Stimulated activated CD8-positive, alpha-beta memory T cell treated with anti-CD3 and anti-CD28 coated beads, Interleukin-4, amount 100 ng/mL, for 1 hour (primary cell): Measurements from ENCODE around the gene CFAP99.
A peak's percentile ranks its signal among the peaks of the same experiment; 100 is the strongest.
"Not testable (repeated sequence)": the region's sequence is repeated elsewhere in the genome, so short reads cannot be mapped to it uniquely, and the experiment has no call there.

ENCODE experiments used
- DNase-seq, 2 donors: peaks; one replicate each; pipeline ENCODE4 v3.0.0-alpha.2; 2020; ENCODE audit warnings: low read depth in 2 of 2, low spot score in 1 of 2

Gene CFAP99

DNA sequence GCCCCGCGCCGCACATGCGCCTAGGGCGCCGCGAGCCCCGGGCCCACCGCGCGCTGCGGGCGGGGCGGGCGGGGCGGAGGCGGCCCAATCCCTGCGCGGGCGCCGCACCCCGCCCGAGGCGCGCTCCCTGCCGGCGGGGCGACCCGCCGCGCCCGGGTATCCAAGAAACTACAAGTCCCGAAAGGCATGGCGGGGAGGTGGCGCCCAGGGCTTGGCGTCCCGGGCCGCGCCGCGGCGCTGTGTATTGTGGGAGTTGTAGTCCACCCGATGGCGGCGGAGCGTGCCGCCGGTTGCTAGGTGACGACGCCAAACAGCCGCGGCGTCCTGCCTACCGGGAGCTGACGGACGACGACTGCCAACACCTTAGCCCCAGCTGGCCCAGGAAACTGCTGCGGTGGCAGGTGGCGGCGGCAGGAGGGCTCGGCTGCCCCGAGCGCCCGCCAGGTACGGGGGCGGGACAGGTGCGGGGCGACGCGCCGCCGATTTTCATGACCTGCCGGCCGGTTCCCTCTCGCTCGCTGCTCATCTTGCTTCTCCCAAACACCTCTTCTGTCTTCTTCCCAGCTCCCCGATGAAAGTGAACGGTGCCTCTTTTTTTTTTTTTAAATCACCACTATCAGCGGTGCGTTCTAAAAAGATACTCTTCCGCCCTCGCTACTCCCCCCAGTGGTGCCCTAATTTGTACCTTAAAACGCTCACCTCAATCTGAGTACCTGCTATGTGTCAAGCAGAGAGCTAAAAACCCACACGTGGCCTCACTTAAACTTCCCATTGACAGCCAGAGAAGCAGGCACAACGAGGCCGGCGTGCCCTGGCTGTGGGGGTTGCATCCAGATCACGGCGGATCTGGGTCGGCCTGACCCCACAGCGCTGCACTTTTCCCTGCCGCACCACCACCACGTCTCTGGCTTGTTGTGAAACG is at the start of gene CFAP99:
TSS of gene CFAP99 (plus strand) at position 306 of the 922 bp plus-strand sequence.
- peak; percentile 96 for DNase-seq

DNA sequence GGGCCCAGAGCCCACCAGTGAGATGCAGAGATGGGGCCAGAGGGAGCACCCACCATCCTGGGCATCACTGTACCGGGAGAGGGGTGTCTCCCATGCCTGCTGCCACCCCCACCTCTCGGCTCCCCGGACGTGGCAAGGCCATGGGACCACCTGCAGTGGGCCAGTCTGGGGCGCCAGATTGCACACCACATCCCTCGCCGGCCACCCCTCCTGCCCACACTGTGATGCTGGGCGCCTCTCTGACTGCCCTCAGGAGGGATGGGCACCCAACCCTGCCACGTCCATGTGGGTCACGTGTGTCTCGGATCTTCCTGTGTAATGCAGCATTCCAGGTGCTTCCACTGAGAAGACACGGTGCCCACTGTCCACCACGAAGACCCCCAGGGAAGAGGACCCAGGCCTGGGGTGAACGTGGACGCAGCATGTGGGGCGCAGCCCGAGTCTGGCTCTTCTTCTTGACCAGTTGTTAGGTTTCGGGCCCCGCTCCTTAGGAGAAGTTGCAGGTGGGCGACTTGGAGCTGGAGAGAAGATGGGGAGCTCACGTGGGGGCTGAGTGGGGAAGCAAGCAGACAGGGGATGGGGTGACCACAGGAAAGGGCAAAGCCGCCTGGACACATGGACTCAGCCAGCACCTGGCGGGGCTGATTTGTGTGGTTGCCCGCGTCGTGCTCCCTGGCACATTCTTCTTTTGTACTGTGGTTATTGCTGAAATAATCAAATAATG is 48.0 kb upstream of the CFAP99 start:
- DNase-seq, result no peak

DNA sequence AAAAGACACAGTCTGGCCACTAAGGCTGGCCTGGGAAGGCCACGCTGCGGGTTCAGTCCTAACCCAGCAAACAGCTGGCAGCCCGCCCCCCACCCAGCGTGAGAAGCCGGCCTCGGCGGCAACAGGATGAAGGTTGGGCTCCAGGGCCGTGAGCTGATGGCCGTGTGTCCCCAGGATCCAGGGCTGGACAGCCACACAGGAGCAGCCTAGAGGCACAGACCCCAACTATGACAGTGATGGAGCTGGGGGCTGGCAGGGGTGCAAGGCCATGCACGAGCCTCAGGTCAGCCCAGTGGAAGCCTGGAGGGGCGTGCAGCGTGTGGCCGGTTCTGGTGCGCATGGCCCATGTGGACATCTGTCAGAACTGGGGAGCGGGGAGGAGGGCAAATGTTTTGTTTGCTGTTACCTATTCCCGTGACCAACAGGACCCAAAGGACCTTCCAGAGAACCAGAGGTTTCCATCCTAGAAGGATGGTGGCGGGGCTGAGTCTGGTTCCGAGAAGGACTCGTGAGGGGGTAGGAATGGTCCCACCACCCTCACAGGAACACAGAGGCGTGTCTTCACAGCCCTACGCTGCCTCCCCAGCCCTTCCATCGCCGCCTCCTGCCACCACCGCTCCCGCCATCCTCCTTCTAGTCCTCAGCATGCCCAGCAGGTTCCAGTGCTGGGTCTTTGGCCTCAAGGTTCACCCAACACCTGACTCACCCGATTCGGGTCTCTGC is 46.8 kb upstream of the CFAP99 start:
- DNase-seq, result no peak

DNA sequence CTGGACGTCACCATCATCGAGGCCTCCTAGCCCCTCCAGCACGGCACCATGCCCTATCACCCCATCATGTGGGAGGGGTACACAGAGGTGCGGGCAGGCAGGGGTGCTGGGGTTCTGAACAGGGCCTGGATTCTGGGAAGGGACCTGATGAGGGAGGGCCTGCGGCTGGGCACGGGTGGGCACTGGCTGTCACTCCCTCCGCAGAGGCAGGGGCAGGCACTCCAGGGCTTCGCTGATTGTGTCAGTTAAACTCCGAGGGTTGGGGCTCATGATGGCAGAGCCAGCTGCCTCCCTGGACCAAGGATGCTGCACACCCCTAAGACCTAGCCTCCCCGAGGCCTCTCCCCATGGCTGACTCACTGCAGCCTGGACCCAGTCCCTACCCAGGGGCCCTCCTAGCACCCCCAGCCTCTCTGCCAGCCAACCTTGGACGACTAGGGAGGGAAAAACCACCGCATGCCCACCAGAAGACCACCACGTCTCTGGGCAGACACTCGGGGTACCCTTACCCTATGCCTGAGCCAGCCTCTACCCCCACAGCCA is 46.2 kb upstream of the CFAP99 start:
- no peak for DNase-seq

DNA sequence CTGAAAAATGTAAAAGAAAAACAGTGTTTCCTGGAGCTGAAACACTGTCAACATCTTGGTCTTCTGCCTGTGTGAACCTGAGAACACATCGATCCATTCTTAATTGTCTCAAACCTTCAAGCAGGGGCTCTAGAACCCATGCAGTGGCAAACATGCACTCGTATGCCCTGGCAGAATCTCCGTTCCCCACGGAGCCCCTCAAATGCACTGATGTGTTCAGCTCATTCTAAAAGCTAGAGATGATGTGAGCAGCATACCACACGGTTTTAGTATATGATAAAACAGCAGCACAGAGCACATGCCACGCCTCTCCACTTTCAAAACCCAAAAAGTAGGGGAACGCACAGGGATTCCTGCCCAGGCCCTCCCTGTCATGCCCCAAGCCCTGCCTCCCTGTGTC is 45.2 kb upstream of the CFAP99 start:
- DNase-seq, result no peak

GRCh38 chr4:2375427-2375826 is 43.3 kb upstream of the CFAP99 start:
- DNase-seq, result no peak

DNA sequence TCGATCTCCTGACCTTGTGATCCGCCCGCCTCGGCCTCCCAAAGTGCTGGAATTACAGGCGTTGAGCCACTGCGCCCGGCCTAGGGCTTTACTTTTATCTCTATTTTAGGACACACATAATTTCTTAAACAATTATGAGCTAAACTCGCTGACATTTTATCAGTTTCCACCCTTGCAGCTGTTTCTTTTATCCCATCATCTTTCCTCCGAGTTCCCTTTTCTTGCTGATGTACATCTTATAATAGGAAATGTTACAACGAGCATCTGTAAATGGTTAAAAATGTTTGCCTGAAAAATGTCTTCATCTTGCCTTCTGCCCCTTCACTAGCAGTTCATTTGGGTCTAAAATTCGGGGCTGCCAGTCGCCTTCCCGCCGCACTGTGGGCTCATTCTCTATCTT is 41.5 kb upstream of the CFAP99 start:
- DNase-seq, result no peak

GRCh38 chr4:2378401-2378800 is 40.4 kb upstream of the CFAP99 start:
- DNase-seq, result no peak

DNA sequence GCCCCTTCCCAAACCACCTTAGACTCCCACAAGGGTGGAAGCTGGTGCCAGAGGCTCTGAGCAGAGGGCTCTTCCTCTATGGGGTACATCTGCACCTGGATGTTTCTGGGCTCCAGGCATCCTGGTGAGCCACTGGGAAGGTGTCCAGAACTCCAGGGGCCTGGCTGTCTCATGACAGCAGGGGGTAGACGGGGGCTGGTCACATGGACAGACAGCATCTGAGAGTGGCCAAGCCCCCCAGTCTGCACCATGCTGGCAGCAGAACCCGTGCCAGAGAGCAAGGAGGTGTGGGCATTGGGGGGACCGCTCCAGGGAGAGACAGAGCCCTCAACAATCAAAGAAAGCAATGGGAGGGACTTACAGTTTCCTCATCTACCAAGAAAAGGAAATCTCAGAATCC is 39.9 kb upstream of the CFAP99 start:
- DNase-seq, result no peak

DNA sequence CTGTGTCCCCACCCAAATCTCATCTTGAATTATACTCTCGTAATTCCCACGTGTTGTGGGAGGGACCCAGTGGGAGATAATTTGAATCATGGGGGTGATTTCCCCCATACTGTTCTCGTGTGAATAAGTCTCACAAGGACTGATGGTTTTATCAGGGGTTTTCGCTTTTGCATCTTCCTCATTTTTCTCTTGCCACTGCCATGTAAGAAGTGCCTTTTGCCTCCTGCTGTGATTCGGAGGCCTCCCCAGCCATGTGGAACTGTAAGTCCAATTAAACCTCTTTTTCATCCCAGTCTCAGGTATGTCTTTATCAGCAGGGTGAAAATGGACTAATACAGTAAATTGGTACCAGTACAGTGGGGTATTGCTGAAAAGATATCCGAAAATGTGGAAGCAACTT is 38.2 kb upstream of the CFAP99 start:
- not testable (repeated sequence) for DNase-seq

DNA sequence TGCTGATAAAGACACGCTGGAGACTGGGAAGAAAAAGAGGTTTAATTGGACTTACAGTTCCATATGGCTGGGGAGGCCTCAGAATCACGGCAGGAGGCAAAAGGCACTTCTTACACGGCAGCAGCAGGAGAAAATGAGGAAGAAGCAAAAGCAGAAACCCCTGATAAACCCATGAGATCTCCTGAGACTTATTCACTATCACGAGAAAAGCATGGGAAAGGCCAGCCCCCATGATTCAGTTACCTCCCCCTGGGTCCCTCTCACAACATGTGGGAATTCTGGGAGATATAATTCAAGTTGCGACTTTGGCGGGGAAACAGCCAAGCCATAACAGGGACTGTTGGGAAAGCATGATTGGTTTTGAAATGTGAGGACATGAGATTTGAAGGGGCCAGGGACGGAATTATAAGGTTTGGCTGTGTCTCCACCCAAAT is 36.0 kb upstream of the CFAP99 start:
- not testable (repeated sequence) for DNase-seq

GRCh38 chr4:2383220-2383631 is 35.5 kb upstream of the CFAP99 start:
- DNase-seq, result not testable (repeated sequence)

GRCh38 chr4:2383760-2384159 is 35.0 kb upstream of the CFAP99 start:
- no peak for DNase-seq

GRCh38 chr4:2384245-2384644 is 34.5 kb upstream of the CFAP99 start:
- DNase-seq, result no peak

DNA sequence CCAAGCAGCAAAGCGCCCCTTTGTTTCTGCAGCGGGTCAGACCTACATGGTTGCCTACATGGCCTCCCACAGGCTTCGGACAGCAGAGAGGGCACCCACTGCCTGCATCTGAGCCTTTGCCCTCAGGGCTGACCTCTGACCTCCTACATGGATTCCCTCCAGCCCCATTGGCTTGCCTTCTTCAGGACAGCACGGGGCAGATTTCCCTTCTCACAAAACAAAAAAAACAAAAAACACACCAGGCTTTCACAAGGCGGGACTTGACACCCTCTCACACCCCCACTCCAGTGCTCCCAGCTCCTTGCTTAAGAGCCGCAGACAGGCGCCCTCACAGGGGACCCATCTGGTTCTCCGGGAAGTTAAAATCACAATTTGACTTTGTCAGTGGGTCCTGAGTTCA is 33.2 kb upstream of the CFAP99 start:
- no peak for DNase-seq

DNA sequence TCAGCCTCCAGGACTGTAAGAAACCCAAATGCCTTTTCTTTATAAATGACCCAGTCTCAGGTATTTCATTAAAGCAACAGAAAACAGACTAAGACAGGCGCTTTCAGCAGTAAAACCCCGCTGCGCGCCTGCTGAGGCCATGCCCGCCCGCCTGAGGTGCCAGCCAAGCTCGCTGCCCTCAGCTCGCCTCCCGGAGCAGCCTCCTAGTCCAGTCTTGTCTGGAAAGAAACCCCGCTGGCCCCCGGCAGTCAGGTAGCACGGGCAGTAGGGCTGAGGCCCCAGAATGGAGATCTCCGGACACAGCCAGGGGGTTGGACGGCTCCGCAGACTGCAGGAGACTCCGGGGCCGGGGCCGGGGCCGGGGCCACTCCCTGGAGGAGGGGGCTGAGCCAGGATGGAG is 32.0 kb upstream of the CFAP99 start:
- DNase-seq, result no peak

DNA sequence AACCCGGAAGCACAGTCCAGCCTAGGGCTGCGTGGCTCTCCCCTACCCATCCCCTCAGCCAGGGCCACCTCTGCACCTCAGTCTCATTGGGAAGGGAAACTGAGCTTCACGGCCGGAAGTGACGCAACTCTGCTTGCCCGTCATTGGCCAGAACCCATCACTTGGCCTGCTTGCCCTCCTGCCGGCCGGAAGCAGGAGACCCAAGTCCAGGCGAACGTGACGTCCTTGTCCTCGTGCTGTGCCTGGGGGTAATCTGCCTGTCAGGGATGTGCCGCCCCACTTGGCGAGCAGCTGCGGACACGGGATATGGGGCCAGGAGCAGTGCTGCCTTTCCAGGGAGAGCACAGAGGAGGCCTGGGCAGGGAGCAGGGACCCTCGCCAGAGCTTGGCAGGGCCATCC is 31.5 kb upstream of the CFAP99 start:
- DNase-seq, result no peak

GRCh38 chr4:2387829-2388228 is 30.9 kb upstream of the CFAP99 start:
- no peak for DNase-seq

DNA sequence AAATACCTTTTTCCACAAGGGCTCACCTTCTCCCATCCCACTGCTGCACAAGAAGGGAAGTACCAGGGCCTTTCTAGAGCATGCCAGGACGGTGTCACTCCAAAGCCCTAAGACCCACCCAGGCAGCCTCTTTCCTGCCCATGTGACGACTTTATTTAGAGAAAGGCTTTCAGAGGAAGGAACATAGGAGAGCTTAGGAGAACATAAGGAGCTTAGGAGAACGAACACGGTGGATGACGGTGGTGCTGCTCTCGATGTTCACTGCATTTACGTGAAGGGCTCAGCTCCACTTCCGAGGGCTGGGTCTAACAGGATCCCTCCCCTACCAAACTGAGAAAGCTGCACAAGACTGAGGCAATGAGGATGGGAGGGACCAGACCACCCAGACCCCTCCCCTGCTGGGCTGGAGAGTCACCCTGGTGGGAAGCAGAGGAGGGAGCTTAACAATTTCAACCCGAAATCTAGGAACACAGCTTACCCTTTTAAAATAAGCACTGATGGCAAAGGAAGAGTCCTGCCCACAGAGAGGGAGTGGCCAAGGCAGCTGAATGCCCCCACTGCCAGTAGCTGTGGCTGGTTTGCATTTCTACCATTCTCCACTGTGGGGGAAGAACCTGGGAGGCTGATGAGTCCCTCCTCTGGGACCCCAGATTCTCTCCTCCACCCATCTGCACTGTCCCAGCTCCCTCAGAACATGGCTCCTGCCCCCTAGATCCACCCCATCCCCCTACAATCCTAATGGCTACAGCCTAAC is 30.1 kb upstream of the CFAP99 start:
- DNase-seq, result no peak

DNA sequence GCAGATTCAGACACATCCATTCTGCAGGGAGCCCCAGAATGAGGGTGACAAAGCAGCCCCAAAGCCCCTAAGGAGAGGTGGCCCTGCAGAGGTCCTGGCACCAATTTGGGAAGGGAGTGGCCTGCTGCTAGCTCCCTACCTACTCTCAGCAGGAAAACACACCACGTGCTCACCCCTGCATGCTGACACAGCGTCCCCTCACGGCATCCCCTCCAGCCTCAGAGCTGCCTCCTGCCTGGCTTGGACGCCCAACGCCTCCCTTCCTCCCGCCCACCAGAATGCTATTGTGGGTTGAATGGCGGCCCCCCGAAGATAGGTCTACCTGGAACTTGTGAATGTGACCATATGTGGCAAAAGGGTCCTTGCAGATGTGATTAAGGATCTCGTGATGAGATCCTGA is 29.1 kb upstream of the CFAP99 start:
- DNase-seq, result no peak

DNA sequence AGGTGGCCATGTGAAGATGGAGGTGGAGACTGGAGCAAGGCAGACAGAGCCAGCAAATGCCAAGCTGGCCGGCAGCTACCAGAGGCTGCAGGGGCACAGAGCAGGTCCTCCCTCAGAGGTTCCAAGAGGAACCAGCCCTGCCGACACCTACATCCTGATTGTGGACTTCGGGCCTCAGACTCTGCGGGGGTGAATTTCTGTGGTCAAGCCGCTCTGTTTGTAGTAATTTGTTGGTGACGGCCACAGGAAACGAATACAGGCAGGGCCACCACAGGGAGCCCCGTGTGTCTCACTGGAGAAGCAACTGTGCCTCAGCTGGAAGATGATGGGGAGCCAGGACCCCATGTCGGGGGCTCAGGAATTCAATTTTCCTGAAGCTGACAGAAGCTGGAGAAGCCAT is 28.6 kb upstream of the CFAP99 start:
- DNase-seq, result no peak
